Epithelial cell of esophagus (primary cell): Measurements from ENCODE around the gene BAG3.

ENCODE experiments used
- DNase-seq: peaks from one replicate; pipeline ENCODE4 v3.0.0; 2010; ENCODE audit warnings: low read depth
- H3K4me3 ChIP-seq: 2 replicates; pipeline ENCODE4 v1.5.1; 2011; ENCODE audit warnings: mild to moderate bottlenecking, low read length, control low read depth
- TF ChIP-seq, protein P1 (sequence below): IDR thresholded peaks from 2 replicates; pipeline ENCODE4 v1.5.1; 2011; ENCODE audit warnings: low read depth, mild to moderate bottlenecking, low read length, control low read depth, inconsistent platforms; ENCODE audit not compliant: insufficient read depth; ENCODE audit errors: missing control alignments

Gene BAG3

DNA sequence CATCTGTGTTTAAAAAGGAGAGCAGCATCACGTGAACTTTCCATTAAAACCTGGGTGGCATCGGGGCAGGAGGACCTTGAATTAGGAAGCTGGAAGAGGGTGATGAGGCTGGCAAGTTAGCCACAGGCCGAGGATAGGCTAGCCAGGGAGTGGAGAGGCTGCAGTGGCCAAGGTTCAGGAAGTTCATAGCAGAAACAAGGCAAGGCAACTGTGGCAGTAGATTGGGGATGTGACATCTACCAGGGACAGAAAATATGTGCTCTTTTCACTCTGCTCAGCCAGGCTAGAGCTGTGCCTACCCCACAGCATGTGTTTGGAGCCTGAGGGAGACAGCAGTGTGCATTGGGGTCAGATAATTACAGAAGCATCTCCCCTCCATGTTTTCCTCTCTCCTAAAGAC, 72.4 kb downstream of the BAG3 start:
- DNase-seq: no peak
- no peak overlapping the region for H3K4me3 ChIP-seq
- TF ChIP-seq, protein P1, sequence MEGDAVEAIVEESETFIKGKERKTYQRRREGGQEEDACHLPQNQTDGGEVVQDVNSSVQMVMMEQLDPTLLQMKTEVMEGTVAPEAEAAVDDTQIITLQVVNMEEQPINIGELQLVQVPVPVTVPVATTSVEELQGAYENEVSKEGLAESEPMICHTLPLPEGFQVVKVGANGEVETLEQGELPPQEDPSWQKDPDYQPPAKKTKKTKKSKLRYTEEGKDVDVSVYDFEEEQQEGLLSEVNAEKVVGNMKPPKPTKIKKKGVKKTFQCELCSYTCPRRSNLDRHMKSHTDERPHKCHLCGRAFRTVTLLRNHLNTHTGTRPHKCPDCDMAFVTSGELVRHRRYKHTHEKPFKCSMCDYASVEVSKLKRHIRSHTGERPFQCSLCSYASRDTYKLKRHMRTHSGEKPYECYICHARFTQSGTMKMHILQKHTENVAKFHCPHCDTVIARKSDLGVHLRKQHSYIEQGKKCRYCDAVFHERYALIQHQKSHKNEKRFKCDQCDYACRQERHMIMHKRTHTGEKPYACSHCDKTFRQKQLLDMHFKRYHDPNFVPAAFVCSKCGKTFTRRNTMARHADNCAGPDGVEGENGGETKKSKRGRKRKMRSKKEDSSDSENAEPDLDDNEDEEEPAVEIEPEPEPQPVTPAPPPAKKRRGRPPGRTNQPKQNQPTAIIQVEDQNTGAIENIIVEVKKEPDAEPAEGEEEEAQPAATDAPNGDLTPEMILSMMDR: no peak

DNA sequence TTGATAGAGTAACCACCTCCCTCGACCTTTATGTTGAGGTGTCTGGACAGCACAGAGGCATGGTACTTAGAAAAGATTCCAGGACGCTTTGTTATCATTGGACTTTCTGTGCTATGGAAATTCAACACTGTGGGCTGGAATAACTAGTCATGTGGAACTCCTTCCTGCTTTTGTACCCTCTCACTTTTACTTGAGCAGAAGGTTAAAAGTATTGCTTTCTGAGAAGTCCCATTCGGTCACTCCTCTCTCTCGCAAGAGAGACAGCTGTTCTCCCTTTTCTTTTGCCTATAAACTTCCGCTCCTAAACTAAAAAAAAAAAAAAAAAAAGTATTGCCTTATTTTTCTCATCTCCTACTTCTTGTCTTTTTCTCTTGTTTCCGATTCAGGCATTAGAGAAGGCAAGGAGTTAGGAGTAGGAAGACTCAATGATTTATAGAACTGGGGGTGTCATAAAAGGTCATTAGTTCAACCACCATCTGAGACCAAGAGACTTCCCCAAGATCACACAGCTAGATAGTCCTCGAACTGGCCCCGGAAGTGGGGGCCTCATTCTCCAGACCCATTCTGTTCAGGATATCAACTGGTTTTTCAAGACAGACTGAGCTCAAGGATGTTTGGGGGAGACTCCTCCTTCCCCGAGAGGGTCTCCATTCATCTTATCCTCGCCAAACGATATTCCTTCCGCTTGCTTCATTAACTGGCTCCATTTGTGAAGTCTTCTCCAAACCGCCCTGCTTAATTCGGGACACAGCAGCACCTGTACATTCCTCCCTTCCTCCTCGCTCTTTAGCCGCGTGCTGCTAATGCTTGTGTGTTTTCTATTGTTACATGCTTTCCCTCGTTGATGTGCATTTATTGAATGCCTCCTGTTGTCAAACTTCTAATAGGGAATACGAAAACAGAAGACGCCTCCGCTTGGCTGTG, 73.7 kb downstream of the BAG3 start:
- DNase-seq: peak; percentile 33
- TF ChIP-seq, protein P1: no peak
- H3K4me3 ChIP-seq: peak overlapping the region; percentile 52

DNA sequence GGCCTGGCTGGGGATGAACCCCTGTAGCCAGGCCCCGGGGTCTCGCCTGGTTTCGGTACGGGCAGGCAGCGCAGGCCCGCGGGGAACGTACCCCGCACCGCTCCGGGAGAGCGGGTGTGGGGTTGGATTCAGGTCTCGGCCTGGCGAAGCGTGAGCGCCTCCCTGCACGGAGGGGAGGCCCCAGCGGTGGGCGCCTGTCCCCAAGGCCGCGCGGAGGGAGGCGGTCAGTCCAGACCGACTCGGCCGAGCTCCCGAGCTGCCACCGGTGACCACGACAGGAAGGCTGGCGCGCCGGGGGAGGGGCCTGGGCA, 74.3 kb downstream of the BAG3 start:
- TF ChIP-seq, protein P1: no peak
- H3K4me3 ChIP-seq: peak overlapping the region; percentile 52
- no peak for DNase-seq

DNA sequence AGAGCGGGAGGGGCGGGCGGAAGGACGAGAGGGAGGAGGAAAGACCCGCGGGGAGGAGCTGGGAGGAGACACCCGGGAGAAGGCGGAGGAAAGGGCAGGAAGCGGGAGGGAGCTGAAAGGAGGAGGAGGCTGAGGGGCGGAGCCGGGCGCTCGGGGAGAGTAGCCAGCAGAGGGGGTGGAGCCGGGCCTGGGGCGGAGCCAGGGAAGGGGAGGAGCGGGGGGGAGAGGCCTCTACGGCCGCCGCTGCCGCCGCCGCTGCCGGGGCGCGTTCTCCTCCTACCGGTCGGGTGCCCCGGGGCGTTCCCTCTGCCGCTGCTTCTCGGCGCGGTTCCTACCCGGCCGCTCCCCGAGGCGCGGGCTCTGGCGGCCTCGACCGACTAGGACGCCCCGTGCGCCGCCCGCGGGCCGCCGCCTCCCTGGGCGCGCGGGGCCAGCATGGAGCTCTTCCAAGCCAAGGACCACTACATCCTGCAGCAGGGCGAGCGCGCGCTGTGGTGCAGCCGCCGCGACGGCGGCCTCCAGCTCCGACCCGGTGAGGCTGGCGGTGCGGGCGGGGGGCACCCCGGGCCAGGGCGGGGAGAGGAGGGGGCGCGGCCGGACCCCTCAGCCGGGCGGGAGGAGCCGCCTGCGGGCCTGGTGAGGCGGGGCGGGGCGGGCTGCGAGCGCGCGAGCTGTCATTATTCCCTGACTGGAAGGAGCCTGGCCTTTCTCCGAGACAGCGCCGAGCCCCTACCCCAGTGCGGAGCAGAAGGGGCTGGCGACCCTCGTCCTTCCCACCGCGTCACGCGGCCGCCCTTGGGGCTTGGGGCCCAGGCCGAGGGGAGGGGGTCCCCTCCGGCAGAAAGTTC, 74.9 kb downstream of the BAG3 start, which contains the start of gene INPP5F:
Gene INPP5F (plus strand): TSS at position 223 of the 848 bp plus-strand sequence. CDS start 213 bp downstream, at position 436.
- TF ChIP-seq, protein P1: no peak
- peak; percentile 98 for DNase-seq
- H3K4me3 ChIP-seq: peak within 1 kb of the TSS; percentile 66

DNA sequence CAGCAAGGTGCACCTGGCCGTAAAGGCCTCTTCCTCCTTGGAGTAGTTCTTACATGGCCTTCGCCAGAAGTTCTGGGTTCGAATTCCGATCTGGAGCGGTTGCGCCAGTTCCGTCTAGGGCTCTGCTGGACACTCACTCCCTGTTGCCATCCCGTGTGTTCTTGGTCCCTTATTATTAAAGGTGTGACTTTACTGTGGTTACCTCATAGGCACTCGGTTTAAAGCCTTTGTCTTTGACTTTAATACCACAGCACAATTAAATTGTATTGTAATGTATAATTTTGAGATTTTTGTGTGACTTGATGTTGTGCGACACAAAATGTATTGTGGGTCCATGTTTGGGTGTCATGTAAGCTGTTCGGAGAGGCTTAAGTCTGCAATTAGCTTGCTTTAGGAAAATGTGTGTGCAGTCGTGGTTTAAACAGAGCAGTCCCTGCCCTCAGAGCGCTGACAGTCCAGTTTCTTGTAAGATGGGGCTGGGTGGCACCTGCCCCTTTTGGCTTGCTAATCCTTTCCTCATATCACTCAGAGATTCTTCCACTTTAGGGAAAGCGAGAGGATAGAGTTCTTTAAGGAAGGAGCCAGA, 75.6 kb downstream of the BAG3 start:
- TF ChIP-seq, protein P1: no peak
- DNase-seq: no peak
- peak overlapping the region; percentile 66 for H3K4me3 ChIP-seq
